BE2C (cell line): Measurements from ENCODE around the gene ADGRG6.

Source experiments
- DNase-seq: peaks from one replicate; pipeline ENCODE4 v3.0.0-alpha.2; 2020
- H3K27me3 ChIP-seq: fragments of 250-450 bp; sonication (Bioruptor Pico); 2 replicates; pipeline ENCODE4 v1.5.1; 2020; ENCODE audit warnings: mild to moderate bottlenecking
- H3K36me3 ChIP-seq: fragments of 250-450 bp; sonication (Bioruptor Pico); 2 replicates; pipeline ENCODE4 v1.5.1; 2020; ENCODE audit warnings: mild to moderate bottlenecking
- H3K4me1 ChIP-seq: fragments of 250-450 bp; sonication (Bioruptor Pico); 2 replicates; pipeline ENCODE4 v1.5.1; 2020
- H3K4me3 ChIP-seq: 2 replicates; pipeline ENCODE4 v1.5.1; 2011; ENCODE audit warnings: low read depth, low read length
- H3K9me3 ChIP-seq: fragments of 250-450 bp; sonication (Bioruptor Pico); 2 replicates; pipeline ENCODE4 v1.5.1; 2020
- CTCF ChIP-seq: IDR thresholded peaks from 2 replicates; pipeline ENCODE4 v1.5.1; 2012; ENCODE audit warnings: mild to moderate bottlenecking, low read depth, low read length

ADGRG6 gene

GRCh38 chr6:142336787-142337186 is 35.0 kb downstream of the ADGRG6 start:
- Histone ChIP-seq H3K4me1 (no peaks in the 10 kb centered on the region), H3K36me3 (no peaks in the 10 kb centered on the region), H3K27me3 (no peaks in the 10 kb centered on the region), H3K4me3 (no peak overlapping the region), H3K9me3 (no peaks in the 10 kb centered on the region)
- no peak for DNase-seq
- no peak for TF ChIP-seq CTCF

- no peak for DNase-seq
- Histone ChIP-seq H3K27me3 (no peaks in the 10 kb centered on the region), H3K9me3 (no peaks in the 10 kb centered on the region), H3K36me3 (no peaks in the 10 kb centered on the region), H3K4me3 (no peak overlapping the region), H3K4me1 (no peaks in the 10 kb centered on the region)
- no peak for TF ChIP-seq CTCF
Observed at GRCh38 chr6:142339113-142339512, 37.3 kb downstream of the ADGRG6 start.

GRCh38 chr6:142339968-142340658 is 38.3 kb downstream of the ADGRG6 start:
- H3K4me3 ChIP-seq = no peak overlapping the region

GRCh38 chr6:142341855-142342330 is 40.1 kb downstream of the ADGRG6 start:
- DNase-seq = no peak
- Histone ChIP-seq H3K4me3 (no peak overlapping the region), H3K4me1 (no peaks in the 10 kb centered on the region), H3K27me3 (no peaks in the 10 kb centered on the region), H3K36me3 (no peaks in the 10 kb centered on the region), H3K9me3 (no peaks in the 10 kb centered on the region)
- no peak for TF ChIP-seq CTCF

More at GRCh38 chr6:142339968-142340658, 38.3 kb downstream of the ADGRG6 start:
- no peaks in the 10 kb centered on the region for H3K27me3 ChIP-seq
- no peaks in the 10 kb centered on the region for H3K36me3 ChIP-seq
- DNase-seq = no peak
- no peaks in the 10 kb centered on the region for H3K4me1 ChIP-seq
- no peak for TF ChIP-seq CTCF
- no peaks in the 10 kb centered on the region for H3K9me3 ChIP-seq

GRCh38 chr6:142342986-142343385 is 41.2 kb downstream of the ADGRG6 start:
- Histone ChIP-seq H3K9me3 (no peaks in the 10 kb centered on the region), H3K27me3 (no peaks in the 10 kb centered on the region), H3K4me1 (no peaks in the 10 kb centered on the region), H3K4me3 (no peak overlapping the region), H3K36me3 (no peaks in the 10 kb centered on the region)
- no peak for DNase-seq
- TF ChIP-seq CTCF = no peak

GRCh38 chr6:142343938-142344337 is 42.1 kb downstream of the ADGRG6 start:
- DNase-seq = no peak
- Histone ChIP-seq H3K4me3 (no peak overlapping the region), H3K4me1 (no peaks in the 10 kb centered on the region), H3K36me3 (no peaks in the 10 kb centered on the region), H3K27me3 (no peaks in the 10 kb centered on the region), H3K9me3 (no peaks in the 10 kb centered on the region)
- TF ChIP-seq CTCF = no peak
